ENCODE data around the gene MCC.

The MCC gene

DNA sequence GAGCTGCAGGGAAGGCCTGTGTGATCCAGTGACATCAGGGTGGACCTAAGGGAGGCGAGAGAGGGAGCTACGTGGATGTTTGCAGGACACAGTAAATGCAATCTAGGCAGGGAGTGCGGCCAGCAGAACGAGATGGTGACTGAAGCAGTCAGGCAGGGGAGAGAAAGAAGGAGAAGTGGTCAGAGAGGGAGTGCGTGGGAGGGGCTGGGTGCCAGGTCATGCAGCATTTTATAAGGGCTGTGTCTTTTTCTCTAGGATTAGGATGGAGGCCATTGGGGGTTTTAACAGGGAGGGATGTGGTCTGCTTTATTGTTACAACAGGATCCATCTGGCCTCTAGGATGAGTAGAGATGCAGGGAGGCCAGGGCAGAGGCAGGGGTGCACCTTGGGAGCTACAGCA, 431.3 kb downstream of the MCC start:
- H3K27ac ChIP-seq: no peak overlapping the region
- TF ChIP-seq, protein P1, sequence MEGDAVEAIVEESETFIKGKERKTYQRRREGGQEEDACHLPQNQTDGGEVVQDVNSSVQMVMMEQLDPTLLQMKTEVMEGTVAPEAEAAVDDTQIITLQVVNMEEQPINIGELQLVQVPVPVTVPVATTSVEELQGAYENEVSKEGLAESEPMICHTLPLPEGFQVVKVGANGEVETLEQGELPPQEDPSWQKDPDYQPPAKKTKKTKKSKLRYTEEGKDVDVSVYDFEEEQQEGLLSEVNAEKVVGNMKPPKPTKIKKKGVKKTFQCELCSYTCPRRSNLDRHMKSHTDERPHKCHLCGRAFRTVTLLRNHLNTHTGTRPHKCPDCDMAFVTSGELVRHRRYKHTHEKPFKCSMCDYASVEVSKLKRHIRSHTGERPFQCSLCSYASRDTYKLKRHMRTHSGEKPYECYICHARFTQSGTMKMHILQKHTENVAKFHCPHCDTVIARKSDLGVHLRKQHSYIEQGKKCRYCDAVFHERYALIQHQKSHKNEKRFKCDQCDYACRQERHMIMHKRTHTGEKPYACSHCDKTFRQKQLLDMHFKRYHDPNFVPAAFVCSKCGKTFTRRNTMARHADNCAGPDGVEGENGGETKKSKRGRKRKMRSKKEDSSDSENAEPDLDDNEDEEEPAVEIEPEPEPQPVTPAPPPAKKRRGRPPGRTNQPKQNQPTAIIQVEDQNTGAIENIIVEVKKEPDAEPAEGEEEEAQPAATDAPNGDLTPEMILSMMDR (conservative IDR thresholded peaks at IDR 0.05): no peak
- TF ChIP-seq ZFX (IDR thresholded peaks at IDR 0.05): no peak

DNA sequence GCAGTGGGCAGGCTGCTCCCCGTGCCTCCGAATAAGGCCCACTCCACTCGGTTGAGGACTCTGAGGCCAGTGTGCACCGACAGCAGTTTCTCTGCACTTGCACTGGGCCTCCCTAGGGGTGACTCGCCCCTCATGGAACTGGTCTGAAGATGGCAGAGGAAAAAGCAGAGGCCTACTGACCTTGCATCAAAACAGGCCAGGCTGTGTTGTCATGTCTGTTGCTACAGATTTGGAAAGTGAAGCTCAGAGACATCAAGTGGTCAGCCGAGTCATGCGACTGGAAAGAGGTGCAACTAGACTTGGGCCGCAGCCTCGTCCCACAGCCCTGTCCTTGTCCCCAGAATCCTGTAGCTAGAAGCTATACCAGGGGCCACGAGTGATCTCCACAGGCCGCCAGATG, 433.4 kb downstream of the MCC start:
- TF ChIP-seq, protein P1 (conservative IDR thresholded peaks at IDR 0.05): no peak
- no peak for TF ChIP-seq ZFX (IDR thresholded peaks at IDR 0.05)
- H3K27ac ChIP-seq: no peak overlapping the region

- no peak overlapping the region for H3K27ac ChIP-seq
- TF ChIP-seq ZFX (IDR thresholded peaks at IDR 0.05): no peak
- TF ChIP-seq, protein P1 (conservative IDR thresholded peaks at IDR 0.05): no peak
Observed at GRCh38 chr5:113053511-113053995, 434.7 kb downstream of the MCC start.

- no peak overlapping the region for H3K27ac ChIP-seq
- TF ChIP-seq, protein P1 (conservative IDR thresholded peaks at IDR 0.05): no peak
- no peak for TF ChIP-seq ZFX (IDR thresholded peaks at IDR 0.05)
Observed at GRCh38 chr5:113052041-113052795, 436.0 kb downstream of the MCC start.

DNA sequence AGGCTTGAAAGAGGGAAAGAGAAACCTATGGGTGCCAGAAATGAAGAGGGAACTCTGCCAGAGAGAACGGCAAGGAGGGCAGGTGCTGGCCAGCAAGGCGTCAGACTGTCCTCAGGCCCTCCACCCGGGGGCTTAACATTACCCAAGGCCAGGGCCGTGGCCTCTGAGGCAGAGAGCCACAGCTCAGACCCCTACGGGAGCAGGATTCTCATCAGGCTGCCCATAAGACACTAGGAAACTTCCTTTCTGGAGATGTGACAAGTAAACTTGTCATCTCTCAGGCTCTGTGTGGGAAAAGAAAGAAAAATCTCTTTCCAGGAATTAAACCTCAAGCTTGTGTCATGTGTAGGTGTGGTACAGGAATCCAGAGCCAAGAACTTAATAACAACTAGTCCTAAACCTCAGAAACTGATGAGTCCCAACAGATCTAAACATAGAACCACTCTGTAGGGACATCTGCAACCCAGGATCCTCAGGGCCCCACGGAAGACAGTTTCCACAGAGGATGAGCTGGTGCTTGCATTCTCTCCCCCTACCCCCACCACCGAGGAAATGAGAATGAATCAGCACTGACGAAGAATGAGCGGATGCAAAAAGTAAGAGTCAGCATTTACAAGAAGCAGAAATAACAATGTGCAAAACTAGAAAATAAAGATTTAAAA, 437.4 kb downstream of the MCC start:
- H3K27ac ChIP-seq: no peak overlapping the region
- TF ChIP-seq, protein P1 (conservative IDR thresholded peaks at IDR 0.05): no peak
- TF ChIP-seq ZFX (IDR thresholded peaks at IDR 0.05): no peak

- no peak overlapping the region for H3K27ac ChIP-seq
- no peak for TF ChIP-seq ZFX (IDR thresholded peaks at IDR 0.05)
- TF ChIP-seq, protein P1 (conservative IDR thresholded peaks at IDR 0.05): no peak
Observed at GRCh38 chr5:113048931-113049330, 439.3 kb downstream of the MCC start.
